SIG-M5 (cell line): ENCODE results near the gene PFN4.
"Not testable (repeated sequence)": the region's sequence is repeated elsewhere in the genome, so short reads cannot be mapped to it uniquely, and the experiment has no call there.

Source experiments
- DNase-seq: peaks from one replicate; lab custom pipeline; 2025; lab: John Stamatoyannopoulos, UW

Gene PFN4, protein sequence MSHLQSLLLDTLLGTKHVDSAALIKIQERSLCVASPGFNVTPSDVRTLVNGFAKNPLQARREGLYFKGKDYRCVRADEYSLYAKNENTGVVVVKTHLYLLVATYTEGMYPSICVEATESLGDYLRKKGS

DNA sequence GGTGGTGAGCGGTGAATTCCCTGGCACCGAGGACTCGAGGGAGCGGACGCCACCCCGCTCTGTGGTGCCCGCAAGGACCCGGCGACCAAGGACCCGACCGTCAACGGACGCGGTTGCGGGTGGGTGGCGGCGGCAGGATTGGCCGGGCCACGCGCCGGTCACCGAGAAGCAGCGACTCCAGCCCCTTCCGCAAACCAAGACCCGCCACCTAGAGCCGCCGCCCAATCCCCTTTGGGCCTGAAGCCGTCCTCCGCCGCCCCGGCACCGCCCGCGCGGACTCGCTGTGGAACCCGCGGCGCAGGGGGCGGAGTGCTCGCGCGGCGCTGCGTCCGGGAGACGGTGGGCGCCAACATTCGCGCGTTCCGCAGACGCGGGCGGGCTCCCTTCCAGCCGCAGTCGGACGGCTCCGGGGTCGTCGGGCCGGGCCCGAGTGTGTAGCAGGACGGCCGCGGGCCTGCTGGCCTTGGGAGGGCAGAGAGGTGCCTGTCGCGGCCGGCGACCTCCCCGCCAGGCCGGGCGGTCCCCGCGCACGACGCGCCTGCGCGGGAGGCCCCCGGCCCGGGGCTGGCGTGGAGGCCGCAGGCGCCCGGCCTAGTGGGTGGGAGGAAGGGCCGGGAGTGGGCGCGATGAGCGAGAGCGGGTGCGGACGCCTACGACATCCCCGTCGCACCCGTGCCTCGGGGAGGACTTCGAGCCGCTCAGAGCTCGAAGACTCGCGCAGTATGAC is at the start of gene PFN4, which contains the start of gene FAM228B:
Gene PFN4 (minus strand): TSS at position 140 of the 727 bp plus-strand sequence. CDS start 799 bp downstream, outside the sequence.
Gene FAM228B (plus strand): TSS at position 275 of the 727 bp plus-strand sequence. CDS start 893 bp downstream, outside the sequence.
- DNase-seq, result no peak

DNA sequence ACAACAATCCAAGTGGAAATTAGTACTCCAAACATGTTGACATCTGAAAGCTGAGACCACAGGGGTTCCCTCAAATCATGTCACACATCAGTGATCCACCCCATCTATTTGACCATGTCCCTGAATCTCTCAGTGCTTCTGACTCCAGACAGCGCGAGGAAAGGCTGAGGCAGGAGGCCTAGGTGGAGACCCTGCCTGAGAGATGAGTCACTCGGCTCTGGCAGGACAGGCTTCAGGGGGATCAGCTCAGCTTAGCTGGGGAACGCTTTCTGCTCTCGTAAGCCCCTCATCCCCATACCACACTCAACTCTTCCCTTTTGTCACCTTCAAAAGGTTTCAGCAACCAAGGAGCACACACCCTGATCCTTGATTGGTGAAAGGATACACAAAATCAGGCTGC is 45.9 kb upstream of the PFN4 start:
- DNase-seq, result no peak

DNA sequence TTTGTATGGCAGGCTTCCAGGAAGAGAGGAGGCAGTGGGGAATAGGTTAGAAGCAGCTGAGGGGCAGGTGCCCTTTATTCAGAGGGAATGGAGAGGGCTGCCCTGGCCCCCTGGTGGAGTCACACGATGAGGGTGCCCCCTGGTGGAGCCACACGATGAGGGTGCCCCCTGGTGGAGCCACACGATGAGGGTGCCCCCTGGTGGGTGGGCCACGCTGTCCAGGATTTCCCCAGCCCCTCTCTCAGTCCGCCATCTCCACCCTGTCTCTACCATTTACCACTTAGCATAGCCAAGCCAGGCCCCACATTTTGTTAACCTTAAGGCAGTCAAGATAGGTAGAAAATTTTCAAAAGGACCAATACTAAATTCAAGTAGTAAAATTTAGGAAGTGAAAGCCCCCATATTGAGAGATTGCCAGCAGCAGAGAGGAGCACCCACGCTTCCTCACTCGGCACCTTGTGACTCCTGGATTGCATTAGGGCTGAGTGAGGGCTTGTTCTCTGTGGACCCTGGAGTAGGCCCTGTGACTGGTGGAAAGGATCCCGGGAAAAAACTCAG is 41.4 kb upstream of the PFN4 start:
- no peak for DNase-seq

DNA sequence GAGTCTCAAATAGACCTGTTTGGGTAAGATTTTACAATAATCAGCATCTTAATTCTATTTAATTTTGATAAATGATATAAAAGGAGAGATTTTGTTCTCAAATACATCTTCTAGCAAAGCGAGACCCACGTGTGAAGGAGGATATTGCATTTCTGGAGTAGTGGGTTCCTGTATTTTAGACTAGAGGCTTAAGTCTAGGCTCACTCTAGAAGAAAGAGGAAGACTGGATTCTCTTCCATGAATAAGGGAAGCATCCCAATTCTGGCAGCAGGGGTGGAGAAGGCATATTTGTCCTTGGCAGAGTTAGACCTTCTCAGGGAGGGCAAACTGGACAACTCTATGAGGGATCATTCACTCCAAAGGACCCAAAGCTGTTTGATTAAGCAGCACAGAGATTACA is 40.5 kb upstream of the PFN4 start:
- no peak for DNase-seq

DNA sequence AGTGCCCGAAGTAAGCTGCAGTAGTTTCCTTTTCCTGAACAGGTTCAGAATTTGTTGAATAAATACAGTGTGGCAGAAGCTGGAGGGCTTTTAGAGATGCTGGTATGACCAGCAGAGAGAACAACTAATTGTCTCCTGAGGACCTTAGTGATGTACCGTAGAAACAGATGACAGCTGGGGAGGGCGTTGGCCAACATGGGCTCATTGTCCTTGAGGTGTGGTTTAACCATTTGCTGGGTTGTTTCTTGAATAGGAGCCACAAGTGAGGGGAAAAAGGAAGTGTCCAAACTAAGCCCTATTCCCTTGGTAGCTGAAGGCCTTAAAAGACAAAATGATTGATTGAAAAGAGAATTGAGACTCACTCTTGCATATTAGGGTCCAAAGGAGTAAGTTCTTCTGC is 40.1 kb upstream of the PFN4 start:
- DNase-seq, result no peak

DNA sequence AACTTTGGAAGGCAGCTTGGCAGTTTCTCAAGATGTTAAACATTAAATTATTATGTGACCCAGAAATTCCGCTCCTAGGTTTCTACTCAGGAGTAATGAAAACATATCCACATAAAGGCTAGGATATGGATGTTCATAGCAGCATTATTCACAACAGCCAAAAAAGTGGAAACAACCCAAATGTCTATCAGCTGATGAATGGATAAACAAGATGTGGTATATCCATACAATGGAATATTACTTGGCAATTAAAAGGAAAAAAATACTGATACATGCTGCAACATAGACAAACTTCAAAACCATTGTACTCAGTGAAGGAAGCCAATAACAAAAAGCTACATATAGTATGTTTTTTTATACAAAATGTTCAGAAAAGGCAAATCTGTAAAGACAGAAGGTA is 39.4 kb upstream of the PFN4 start:
- DNase-seq, result no peak

DNA sequence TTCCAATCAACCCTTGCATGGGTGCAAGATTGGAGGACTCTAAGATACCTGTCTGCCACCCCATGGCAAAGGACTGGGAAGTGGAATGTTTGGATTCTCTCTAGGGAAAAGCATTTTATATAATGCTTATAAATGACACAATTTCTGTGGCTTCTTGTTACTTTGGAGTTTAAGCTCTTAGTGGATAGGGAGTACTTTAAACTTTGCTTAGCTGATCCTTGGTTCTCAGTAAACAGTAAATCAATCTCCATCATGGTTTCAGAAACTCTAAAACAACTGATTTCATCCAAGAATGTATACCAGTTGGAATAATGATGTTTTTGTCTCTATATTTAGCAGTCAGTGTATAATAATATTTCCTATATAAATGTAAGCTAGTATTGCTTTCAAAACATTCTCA is 37.6 kb upstream of the PFN4 start:
- DNase-seq, result no peak

DNA sequence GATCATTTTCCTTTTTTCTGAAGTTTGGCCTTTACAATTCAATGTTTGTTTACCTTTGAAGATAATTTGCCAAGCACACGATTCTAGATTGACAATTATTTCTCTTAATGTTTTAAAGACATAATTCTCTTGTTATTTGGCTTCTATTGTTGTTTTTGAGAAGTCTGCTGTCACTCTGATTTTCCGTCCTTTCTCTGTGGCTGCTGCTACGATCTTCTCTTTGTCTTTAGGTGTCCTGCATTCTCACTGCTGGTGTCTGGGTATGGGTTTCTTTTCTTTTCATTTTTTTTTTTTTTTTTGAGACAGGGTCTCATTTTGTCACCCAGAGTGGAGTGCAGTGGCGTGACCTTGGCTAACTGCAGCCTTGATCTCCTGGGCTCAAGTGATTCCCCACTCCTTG is 36.6 kb upstream of the PFN4 start:
- DNase-seq, result no peak

DNA sequence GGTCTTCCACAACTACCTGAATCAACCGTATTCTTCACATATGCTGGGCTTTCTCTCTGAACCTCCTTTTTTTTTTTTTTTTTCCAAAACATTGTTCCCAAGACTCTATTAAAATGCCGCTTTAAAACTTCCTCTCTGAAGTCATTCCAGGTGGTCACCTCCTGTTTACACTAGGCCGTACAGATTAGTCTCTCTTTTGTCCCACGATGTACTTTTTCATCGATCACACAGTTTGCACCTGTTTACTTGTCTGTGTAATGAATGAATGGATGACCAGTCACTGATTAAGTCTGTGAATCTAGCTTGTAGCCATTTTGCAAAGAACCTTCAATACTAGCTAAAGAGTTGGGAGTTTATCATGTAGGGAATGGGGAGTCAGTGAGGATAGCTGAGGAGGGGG is 35.0 kb upstream of the PFN4 start:
- no peak for DNase-seq

DNA sequence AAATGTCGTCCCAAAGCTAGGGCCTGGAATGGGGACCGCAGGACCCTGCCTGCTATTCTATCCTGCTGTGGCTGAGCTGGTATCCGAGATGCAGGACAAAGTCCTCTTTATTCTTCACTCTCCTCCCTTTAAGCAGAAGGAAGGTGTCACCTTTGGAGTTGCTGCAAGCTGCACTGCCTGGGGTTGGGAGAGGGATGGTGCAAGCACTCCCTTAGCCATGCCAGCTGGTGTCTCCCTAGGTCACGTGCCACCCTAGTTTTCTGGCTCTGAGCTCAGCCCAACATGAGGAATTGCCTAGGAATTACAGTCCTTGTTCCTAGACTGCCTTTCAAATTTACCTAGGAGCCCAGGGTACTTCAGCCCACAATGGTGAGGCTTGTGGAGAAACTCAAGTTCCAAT is 30.3 kb upstream of the PFN4 start:
- DNase-seq, result no peak

DNA sequence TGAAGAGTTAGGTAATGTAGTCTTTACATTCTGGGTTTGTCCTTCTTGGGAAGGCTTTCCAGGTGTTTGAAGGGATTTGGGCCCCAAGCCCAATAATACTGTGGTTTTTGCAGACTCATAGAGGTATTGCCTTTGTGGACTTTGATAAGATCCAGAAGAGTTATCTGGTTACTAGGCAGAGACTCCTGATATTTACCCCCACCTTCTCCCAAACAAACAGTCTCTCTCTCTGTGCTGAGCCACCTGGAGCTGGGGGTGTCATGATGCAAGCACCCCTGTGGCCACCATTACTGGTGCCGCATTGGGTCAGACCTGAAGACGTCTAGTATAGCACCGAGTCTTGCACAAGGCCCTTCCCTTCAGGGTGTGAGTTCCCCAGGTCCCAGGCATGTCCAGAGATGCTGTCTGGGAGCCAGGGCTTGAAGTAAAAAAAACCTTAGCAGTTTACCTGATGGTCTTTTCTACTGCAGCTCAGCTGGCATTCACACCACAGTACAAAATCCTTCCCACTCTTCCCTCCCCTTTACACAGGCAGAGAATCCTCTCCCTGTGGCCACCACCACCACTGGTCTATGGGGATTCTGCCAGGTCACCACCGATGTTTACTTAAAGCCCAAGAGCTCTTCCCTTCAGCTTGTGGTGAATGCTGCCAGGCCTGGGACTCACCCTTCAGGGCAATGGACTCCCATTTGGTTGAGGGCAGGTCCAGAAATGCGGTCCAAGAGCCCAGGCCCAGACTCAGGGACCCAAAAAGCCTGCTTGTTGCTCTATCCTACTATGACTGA is 29.5 kb upstream of the PFN4 start:
- DNase-seq, result no peak

DNA sequence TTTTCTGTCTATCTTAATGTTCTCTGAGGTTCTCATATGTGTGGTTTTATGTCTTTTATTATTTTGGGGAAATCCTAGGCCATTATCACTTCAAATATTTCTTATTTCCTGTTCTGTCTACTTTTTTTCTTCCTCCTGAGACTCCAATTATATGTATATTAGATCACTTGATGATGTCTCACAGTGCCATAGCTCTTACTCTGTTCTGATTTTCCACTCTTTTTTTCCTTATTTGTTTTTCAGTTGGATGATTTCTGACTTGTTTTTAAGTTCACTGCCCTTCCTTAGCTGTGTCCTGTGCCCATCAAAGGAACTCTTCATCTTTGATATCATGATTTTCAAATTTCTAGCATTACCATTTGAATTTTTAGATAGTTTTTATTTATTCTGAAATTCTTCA is 24.2 kb upstream of the PFN4 start:
- DNase-seq, result no peak

DNA sequence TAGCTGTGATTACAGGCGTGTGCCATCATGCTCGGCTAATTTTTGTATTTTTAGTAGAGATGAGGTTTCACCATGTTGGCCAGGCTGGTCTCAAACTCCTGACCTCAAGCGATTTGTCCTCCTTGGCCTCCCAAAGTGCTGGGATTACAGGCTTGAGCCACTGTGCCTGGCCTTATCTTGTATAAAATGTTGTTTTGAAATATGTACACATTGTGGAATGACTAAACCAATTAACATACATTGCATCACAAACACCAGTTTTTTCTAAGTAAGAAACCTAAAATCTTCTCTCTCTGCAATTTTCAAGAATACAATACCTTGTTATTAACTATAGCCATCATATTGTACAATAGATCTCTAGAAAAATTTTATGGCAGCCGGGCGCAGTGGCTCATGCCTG is 17.2 kb upstream of the PFN4 start:
- not testable (repeated sequence) for DNase-seq

DNA sequence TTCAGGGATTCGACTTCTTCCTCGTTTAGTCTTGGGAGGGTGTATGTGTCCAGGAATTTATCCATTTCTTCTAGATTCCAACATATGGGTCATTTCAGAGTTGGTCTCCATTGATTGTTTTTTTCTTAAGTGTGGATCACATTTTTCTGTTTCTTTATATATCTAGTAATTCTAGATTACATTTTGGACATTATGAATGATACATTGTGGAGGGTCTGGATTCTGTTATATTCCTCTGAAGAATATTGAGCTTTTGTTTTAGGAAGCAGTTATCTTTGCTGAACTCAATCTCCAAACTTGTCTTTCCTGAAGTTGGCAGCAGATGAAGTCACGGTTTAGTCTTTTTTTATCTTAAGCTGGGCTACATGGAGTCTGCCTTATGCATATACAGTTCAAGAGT is 9.4 kb upstream of the PFN4 start:
- DNase-seq, result no peak

DNA sequence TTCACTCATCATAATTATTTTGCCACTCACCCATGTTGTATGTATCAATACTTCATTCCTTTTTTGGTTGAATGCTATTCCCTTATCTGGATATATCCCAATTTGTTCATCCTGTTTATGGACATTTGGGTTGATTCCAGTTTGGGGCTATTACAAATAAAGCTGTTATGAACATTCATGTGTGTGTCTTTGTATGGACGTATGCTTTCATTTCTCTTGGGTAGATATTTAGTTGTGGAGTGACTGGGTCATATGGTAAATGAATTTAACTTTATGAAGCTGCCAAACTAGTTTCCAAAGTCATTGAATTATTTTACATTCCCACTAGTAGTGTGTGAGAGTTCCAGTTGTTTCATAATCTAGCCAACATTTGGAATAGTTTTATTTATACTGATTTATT is 2.8 kb upstream of the PFN4 start:
- DNase-seq, result no peak

DNA sequence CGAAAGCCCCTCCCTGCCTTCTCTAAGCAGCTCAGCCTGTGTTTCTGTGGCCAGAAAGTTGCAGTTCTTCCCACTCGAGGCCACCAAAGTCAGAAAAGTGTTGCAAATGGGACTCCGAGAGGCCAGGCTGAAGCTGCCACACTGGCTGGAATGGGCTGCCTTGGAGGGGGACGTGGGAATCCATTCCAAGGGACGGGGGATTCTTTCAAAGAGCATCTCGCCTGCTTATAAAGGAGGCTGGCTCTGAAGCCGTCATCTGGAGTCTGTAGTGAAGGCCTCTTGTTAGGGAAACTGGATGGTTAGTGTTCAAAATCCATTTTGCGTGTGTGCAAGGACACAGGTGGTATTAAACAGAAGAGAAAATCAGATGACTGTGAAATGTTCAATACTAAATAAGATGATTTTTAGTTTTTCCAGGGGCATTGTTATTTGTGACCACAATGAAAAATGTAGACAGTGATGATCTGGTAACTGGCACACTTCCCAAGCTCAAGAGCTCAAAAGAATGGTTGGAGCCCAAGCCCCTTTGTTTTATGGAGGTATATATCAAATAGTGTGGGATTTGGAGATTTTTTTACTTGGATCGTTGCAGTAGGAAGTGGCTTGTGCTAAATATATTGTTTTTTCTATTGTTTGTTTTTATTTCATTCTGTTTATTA is 917 bp upstream of the PFN4 start:
- DNase-seq, result no peak

DNA sequence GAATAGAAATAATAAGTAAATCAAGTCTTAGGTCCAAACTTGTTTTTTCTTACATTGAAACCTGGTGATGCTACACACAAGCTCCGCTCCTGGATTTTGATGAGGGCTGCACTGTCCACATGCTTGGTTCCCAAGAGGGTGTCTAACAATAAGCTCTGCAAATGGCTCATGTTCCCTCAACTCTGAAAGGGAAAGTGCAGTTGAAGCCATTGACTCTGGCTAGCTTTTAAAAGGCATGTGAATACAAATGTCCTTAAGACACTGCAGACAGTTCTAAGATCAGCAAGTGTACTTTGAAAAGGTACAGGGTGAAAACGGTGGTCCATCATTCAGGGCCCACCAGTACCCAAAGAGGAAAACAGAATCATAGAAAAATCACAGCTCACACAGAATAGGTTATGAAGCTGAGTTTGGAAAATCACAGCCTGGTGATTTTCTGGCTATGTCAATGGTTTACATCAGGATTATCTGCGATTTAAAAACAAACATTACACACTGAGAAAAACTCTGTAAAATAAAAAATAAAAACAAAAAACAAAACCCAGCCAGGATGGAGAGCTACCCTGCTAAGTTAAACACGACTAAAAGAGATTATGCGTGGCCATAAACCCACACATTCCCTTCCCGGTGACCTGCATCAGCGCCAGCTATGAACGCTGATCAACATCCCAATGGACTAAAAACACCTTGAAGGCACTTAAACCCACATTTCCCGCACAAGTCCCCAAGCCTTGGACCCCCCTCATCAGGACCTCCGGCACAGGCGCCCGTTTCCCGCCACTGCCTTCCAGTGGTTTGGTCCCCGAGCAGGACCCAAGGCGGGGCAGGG is 554 bp downstream of the PFN4 start:
- DNase-seq, result no peak

DNA sequence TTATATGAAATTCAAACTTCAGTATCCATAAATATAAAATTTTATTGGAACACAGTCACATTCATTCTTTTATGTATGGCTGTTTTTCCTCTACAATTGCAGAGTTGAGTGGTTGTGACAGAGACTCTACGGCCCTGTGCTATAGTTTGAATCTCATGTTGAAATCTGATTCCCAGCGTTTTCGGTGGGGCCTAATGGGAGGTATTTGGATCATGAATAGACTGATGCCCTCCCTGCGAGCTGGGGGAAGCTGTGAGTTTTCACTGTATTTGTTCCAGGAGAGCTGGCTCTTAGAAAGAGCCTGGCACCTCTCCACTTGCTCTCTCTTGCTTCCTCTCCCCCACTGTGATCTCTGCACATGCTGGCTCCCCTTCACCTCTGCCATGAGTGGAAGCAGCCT is 1.7 kb downstream of the PFN4 start:
- no peak for DNase-seq

DNA sequence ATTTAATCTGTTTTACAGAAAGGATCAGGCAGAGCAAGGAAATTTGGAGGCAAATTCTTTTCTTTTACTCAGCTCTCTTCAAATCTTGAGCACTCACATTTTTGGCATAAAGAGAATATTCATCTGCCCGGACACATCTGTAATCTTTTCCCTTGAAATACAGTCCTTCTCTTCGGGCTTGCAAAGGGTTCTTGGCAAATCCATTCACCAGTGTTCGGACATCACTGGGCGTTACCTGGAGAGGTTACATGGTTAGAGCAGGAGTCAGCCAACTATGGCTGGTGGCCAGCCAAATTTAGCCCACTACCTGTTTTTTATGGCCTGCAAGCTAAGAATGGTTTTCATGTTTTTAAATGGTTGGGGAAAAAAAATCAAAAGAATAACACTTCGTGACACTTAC is 2.1 kb downstream of the PFN4 start:
- DNase-seq, result no peak

DNA sequence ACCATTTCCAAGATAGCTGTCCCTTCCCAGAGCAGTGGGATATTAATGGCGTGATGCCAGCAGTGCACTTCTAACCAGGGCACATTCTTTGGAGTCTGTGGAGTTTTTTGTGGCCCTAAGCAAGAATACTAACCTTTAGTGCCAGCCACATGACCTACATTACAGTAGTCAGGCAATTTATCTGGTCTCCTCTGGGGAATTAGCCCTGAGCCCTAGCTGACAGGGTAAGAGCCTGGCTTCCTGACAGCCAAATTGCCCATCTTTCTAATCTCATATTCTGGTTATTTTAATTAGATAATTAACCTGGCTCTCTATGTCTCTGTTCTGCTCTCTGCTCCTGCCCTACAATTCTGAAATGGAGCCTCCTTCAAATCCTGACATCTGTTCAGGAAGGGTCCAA is 5.2 kb downstream of the PFN4 start:
- DNase-seq, result no peak

DNA sequence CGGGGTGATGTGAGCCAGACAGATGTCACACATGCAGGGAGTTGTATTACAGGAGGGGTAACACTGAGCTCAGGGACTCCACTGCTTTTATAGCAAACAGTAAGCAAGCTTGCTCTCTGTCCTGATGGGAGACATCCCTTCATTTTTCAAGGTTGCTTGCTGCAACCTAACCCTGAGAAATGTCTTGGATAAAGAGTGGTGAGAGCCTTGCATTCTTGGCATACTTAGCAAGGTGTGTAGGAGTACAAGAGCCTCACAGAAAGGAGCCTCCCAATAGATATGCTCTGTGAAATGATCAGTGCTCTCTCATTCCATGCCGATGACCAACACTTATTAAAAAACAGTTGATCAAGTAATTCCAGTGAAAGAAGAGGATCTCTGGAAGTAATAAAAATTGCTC is 8.1 kb downstream of the PFN4 start:
- DNase-seq, result no peak
